ENCODE data around the gene DRD2.

Gene DRD2

DNA sequence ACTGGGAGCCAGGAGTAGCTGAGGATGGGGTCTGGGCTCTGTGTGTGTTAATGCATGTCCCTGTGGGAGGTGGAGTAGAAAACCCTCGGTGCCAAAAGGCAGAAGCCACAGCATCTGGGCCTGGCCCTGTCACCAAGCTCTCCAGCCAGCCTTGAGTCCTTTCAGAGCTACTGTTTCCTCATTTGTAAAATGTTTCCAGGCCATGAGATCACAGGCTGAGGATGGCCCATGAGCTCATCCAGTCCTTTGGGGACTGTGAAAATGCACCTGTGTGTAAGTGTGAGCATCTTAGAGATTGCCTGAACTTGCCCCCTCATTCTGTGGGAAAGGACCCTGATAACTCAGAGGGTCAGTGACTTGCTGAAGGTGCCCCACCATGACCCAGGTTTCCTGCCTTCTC lies 78.5 kb downstream of the DRD2 start:
- no peaks in the 10 kb centered on the region for H3K9me3 ChIP-seq (ENCODE audit: low read length)
- no peak overlapping the region for H3K9ac ChIP-seq (ENCODE audit: low read length)
- no peak overlapping the region for H3K27ac ChIP-seq (ENCODE audit: low read depth, low read length)
- no peaks in the 10 kb centered on the region for H3K36me3 ChIP-seq (ENCODE audit: insufficient read depth, low read length)
- no peaks in the 10 kb centered on the region for H3K4me1 ChIP-seq (ENCODE audit: insufficient read depth, low read length)
- no peaks in the 10 kb centered on the region for H3K27me3 ChIP-seq (ENCODE audit: control insufficient read depth in 1 of 2, insufficient read depth in 2 of 2, low read length in 2 of 2)
- no peak overlapping the region for H3K4me3 ChIP-seq (ENCODE audit: low read depth in 1 of 2, low read length in 2 of 2)

DNA sequence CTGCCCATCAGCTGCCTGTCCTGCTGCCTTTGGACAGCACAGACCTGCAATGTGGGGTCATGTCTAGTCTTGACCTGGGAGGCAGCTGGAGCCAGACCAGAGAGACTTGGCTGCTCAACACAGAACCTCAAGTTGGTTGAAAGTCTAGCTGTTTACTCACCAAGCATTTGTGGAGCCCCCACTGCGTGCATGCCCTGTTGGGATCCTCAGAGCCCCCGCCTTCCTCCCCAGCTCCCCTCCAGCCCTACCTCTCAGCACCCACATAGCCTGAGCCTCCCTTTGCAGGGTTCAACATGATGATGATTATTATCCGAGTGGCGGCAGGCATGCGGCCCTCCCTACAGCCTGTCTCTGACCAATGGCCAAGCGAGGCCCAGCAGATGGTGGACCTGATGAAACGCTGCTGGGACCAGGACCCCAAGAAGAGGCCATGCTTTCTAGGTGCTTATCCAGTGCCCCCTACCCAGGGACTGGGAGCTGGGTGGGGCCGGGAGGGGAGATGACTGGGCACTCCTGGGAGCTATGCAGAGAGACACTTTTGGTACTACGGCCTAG lies 79.3 kb downstream of the DRD2 start:
- no peaks in the 10 kb centered on the region for H3K4me1 ChIP-seq (ENCODE audit: insufficient read depth, low read length)
- no peaks in the 10 kb centered on the region for H3K9me3 ChIP-seq (ENCODE audit: low read length)
- H3K36me3 ChIP-seq (ENCODE audit: insufficient read depth, low read length) = no peaks in the 10 kb centered on the region
- H3K27me3 ChIP-seq (ENCODE audit: control insufficient read depth in 1 of 2, insufficient read depth in 2 of 2, low read length in 2 of 2) = no peaks in the 10 kb centered on the region
- no peak overlapping the region for H3K9ac ChIP-seq (ENCODE audit: low read length)
- H3K27ac ChIP-seq (ENCODE audit: low read depth, low read length) = no peak overlapping the region
- no peak overlapping the region for H3K4me3 ChIP-seq (ENCODE audit: low read depth in 1 of 2, low read length in 2 of 2)

DNA sequence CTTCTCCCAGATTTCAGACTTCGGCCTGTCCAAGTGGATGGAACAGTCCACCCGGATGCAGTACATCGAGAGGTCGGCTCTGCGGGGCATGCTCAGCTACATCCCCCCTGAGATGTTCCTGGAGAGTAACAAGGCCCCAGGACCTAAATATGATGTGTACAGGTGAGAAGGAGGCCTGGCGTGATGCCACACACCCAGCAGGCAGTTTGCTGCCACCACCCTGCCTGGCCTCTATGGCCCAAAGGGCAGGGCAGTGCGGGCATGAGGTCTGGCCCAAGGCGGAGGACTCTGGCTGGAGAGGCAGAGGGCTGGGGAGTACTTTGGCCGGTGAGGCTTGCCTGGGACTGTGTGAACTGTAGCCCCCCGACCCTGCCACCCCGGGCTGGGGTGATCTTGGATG lies 80.3 kb downstream of the DRD2 start:
- Histone ChIP-seq H3K27ac (ENCODE audit: low read depth, low read length) (no peak overlapping the region), H3K36me3 (ENCODE audit: insufficient read depth, low read length) (no peaks in the 10 kb centered on the region), H3K9ac (ENCODE audit: low read length) (no peak overlapping the region), H3K4me3 (ENCODE audit: low read depth in 1 of 2, low read length in 2 of 2) (no peak overlapping the region), H3K9me3 (ENCODE audit: low read length) (no peaks in the 10 kb centered on the region), H3K27me3 (ENCODE audit: control insufficient read depth in 1 of 2, insufficient read depth in 2 of 2, low read length in 2 of 2) (no peaks in the 10 kb centered on the region), H3K4me1 (ENCODE audit: insufficient read depth, low read length) (no peaks in the 10 kb centered on the region)

DNA sequence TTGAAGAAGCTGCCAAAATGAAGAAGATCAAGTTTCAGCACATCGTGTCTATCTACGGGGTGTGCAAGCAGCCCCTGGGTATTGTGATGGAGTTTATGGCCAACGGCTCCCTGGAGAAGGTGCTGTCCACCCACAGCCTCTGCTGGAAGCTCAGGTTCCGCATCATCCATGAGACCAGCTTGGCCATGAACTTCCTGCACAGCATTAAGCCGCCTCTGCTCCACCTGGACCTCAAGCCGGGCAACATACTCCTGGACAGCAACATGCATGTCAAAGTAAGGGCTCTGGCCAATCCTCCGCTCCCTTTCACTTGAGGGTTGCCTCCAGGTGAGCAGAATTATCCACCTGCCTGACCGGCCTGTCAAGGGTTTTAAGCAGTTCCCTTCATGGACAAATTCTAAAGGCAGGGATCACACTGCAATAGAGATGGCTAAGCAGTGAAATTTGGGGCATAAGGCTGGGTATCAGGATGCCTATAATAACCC lies 81.7 kb downstream of the DRD2 start:
- H3K27ac ChIP-seq (ENCODE audit: low read depth, low read length) = no peak overlapping the region
- H3K9ac ChIP-seq (ENCODE audit: low read length) = no peak overlapping the region
- H3K27me3 ChIP-seq (ENCODE audit: control insufficient read depth in 1 of 2, insufficient read depth in 2 of 2, low read length in 2 of 2) = peaks cover 0 to 1% of the 10 kb centered on the region in 2 donors
- H3K36me3 ChIP-seq (ENCODE audit: insufficient read depth, low read length) = no peaks in the 10 kb centered on the region
- H3K4me3 ChIP-seq (ENCODE audit: low read depth in 1 of 2, low read length in 2 of 2) = no peak overlapping the region
- no peaks in the 10 kb centered on the region for H3K9me3 ChIP-seq (ENCODE audit: low read length)
- no peaks in the 10 kb centered on the region for H3K4me1 ChIP-seq (ENCODE audit: insufficient read depth, low read length)

DNA sequence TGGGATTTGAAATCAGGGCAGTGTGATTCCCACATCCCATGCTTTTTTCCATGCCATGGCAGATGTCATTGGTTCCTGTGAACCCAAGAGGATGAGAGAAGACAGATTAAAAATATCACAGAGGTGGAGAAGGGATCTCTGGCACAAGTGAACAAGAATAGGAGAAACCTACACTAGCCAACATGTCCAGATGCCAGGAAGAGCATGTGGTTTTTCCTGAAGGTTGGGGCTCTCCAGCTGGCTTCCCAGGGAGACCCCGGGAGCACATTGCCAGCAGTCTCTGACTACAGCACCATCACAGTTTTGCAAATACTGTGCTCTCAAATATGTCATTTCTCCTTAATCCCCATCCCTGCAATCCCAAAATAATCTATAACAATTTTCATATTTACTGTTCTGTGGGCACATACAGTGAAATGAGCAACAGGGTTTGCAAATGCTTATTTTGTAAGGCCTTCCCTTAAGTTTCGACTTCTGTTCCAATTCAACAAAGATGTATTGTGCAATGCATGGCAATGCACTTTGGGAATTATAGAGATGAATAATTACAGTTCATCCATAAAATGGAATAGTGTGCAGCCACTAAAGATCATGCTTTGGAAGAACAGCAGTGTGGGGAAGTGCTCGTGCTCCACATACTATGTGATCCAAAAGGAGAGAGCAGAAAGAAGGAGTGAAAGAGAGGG lies 82.8 kb downstream of the DRD2 start:
- H3K27me3 ChIP-seq (ENCODE audit: control insufficient read depth in 1 of 2, insufficient read depth in 2 of 2, low read length in 2 of 2) = peaks cover 0 to 13% of the 10 kb centered on the region in 2 donors
- no peaks in the 10 kb centered on the region for H3K4me1 ChIP-seq (ENCODE audit: insufficient read depth, low read length)
- H3K27ac ChIP-seq (ENCODE audit: low read depth, low read length) = no peak overlapping the region
- H3K9me3 ChIP-seq (ENCODE audit: low read length) = no peaks in the 10 kb centered on the region
- no peaks in the 10 kb centered on the region for H3K36me3 ChIP-seq (ENCODE audit: insufficient read depth, low read length)
- no peak overlapping the region for H3K9ac ChIP-seq (ENCODE audit: low read length)
- H3K4me3 ChIP-seq (ENCODE audit: low read depth in 1 of 2, low read length in 2 of 2) = no peak overlapping the region

DNA sequence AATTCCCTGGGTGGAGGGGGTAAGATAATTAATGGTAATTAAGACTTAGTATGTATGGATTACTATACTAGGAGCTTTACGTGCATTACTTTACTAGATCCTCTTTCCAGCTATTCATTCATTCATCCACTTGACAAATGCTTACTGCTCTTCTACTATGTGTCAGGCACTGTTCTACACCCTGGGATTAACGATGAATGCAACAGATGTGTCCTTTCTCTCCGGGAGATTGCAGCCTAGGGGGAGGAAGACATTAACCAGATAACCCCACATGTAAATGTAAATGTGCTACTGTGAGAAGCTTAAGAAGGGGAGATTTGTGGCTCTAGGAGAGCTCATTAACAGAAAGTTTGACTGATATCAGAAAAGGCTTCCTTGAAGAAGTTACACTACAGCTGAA lies 85.9 kb downstream of the DRD2 start:
- Histone ChIP-seq H3K4me1 (ENCODE audit: insufficient read depth, low read length) (no peaks in the 10 kb centered on the region), H3K27ac (ENCODE audit: low read depth, low read length) (no peak overlapping the region), H3K36me3 (ENCODE audit: insufficient read depth, low read length) (no peaks in the 10 kb centered on the region), H3K9me3 (ENCODE audit: low read length) (no peaks in the 10 kb centered on the region), H3K4me3 (ENCODE audit: low read depth in 1 of 2, low read length in 2 of 2) (no peak overlapping the region), H3K9ac (ENCODE audit: low read length) (no peak overlapping the region), H3K27me3 (ENCODE audit: control insufficient read depth in 1 of 2, insufficient read depth in 2 of 2, low read length in 2 of 2) (peaks cover 0 to 23% of the 10 kb centered on the region in 2 donors)

DNA sequence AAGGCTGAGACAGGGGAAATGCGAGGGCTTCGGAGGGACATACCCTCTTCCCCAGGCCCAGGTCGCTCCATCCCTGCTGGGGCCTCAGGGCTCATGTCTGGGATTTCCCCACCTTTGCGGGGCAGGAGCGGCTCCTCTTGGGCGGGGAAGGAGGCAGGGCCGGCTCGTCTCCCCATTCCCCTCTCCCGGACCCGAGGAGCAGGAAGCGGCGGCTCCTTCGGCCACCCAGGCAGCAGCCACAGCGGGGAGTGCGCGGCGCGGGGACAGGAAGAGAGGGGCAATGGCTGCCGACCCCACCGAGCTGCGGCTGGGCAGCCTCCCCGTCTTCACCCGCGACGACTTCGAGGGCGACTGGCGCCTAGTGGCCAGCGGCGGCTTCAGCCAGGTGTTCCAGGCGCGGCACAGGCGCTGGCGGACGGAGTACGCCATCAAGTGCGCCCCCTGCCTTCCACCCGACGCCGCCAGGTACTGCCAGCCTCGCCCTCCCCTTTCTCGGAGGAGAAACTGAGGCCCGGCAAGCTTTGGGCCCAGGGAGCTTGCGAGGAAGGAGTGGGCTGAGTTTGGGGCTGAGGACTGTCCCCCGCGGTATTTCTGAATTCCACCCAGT lies 87.5 kb downstream of the DRD2 start, which contains the start of gene ANKK1:
Gene ANKK1, plus strand, starts transcription at position 175 of the 607 bp plus-strand sequence. Its CDS starts 106 bp downstream, at position 281.
- Histone ChIP-seq H3K4me3 (ENCODE audit: low read depth in 1 of 2, low read length in 2 of 2) (no peak within 1 kb of the TSS), H3K36me3 (ENCODE audit: insufficient read depth, low read length) (no peaks in the 10 kb centered on the region), H3K27ac (ENCODE audit: low read depth, low read length) (no peak within 1 kb of the TSS), H3K9me3 (ENCODE audit: low read length) (no peaks in the 10 kb centered on the region), H3K9ac (ENCODE audit: low read length) (no peak within 1 kb of the TSS), H3K4me1 (ENCODE audit: insufficient read depth, low read length) (no peaks in the 10 kb centered on the region), H3K27me3 (ENCODE audit: control insufficient read depth in 1 of 2, insufficient read depth in 2 of 2, low read length in 2 of 2) (peaks cover 0 to 23% of the 10 kb centered on the region in 2 donors)

DNA sequence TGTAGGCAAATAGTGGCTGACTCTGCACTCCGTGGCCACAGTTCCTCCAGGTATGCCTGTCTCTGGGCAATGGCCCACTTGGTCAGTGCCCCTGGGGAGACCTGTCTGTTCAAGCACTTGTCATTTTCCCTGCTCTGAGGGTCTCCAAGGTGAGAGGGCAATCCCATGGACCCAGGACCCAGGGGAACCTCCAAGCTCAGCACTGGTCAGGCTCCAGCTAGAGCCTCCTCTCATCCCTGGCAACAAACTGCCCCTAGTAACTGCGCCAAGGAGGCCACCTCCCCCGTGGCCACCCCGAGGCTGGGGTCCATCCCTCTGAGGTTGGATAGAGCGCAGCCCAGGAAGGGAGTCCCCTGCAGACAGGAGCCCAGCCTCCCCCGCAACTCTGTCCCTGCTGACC lies 88.3 kb downstream of the DRD2 start:
- Histone ChIP-seq H3K4me1 (ENCODE audit: insufficient read depth, low read length) (no peaks in the 10 kb centered on the region), H3K36me3 (ENCODE audit: insufficient read depth, low read length) (no peaks in the 10 kb centered on the region), H3K9ac (ENCODE audit: low read length) (no peak overlapping the region), H3K9me3 (ENCODE audit: low read length) (no peaks in the 10 kb centered on the region), H3K27ac (ENCODE audit: low read depth, low read length) (no peak overlapping the region), H3K27me3 (ENCODE audit: control insufficient read depth in 1 of 2, insufficient read depth in 2 of 2, low read length in 2 of 2) (peaks cover 0 to 23% of the 10 kb centered on the region in 2 donors), H3K4me3 (ENCODE audit: low read depth in 1 of 2, low read length in 2 of 2) (no peak overlapping the region)

DNA sequence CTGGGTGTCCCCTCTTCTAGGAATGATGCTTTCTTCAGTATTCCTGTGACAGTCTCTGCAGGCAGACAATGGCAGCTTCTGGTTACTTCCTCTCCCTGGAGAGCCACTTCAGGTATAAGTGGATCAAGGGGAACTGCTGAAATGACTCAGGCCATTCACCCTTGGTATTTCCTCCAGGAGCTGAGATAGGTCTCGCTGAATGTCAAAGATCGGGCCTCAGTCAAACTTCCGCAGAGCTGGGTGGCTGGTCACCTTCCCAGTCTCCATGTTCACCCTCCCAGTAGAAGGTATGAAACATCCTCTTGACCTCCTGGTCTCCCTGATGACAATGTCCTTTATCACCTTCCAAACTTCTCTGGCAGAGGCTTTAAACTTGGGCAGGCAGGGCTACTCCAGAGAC lies 89.4 kb downstream of the DRD2 start:
- no peaks in the 10 kb centered on the region for H3K36me3 ChIP-seq (ENCODE audit: insufficient read depth, low read length)
- no peak overlapping the region for H3K27ac ChIP-seq (ENCODE audit: low read depth, low read length)
- H3K4me1 ChIP-seq (ENCODE audit: insufficient read depth, low read length) = no peaks in the 10 kb centered on the region
- no peak overlapping the region for H3K4me3 ChIP-seq (ENCODE audit: low read depth in 1 of 2, low read length in 2 of 2)
- no peaks in the 10 kb centered on the region for H3K9me3 ChIP-seq (ENCODE audit: low read length)
- peaks cover 0 to 23% of the 10 kb centered on the region in 2 donors for H3K27me3 ChIP-seq (ENCODE audit: control insufficient read depth in 1 of 2, insufficient read depth in 2 of 2, low read length in 2 of 2)
- H3K9ac ChIP-seq (ENCODE audit: low read length) = no peak overlapping the region

DNA sequence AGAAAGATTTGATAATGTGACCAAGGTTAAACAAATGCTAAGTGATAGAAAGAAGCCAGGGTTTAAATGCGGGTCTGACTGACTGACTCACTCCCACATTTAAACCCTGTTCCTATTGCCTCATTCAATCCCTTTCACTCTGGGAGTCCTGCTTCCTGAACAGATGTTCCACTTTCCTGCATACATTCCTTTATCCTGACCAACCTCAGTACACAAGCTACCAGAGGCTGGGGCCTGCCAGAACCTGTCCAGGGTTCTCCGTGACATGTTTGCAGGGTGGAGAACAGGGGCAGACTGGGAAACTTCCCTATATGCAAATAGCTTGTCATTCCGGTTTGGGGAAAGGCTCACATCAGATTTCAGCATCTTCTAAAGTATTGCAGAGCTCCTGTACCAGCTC lies 90.6 kb downstream of the DRD2 start:
- H3K4me3 ChIP-seq (ENCODE audit: low read depth in 1 of 2, low read length in 2 of 2) = no peak overlapping the region
- H3K27me3 ChIP-seq (ENCODE audit: control insufficient read depth in 1 of 2, insufficient read depth in 2 of 2, low read length in 2 of 2) = peaks cover 0 to 23% of the 10 kb centered on the region in 2 donors
- H3K9ac ChIP-seq (ENCODE audit: low read length) = no peak overlapping the region
- H3K36me3 ChIP-seq (ENCODE audit: insufficient read depth, low read length) = no peaks in the 10 kb centered on the region
- H3K4me1 ChIP-seq (ENCODE audit: insufficient read depth, low read length) = no peaks in the 10 kb centered on the region
- no peaks in the 10 kb centered on the region for H3K9me3 ChIP-seq (ENCODE audit: low read length)
- no peak overlapping the region for H3K27ac ChIP-seq (ENCODE audit: low read depth, low read length)

DNA sequence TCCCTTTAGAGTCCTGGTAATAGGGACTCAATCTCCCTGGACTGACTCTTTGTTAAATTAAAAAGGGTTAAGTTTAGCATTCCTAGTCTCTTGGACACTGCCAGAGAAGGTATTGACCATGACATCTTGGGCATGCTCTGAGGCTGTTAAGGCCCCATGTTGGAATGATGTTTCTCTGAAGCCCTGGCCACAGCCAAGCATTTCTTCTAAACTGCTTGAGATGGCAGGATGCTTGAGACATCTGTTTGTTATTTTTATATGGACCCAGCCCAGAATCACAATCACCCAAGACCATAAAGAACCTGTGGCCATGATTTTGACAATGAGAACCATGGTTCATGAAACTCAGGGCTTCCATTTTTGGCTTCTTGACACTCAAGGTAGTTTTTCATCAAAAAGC lies 93.1 kb downstream of the DRD2 start:
- Histone ChIP-seq H3K27ac (ENCODE audit: low read depth, low read length) (no peak overlapping the region), H3K9ac (ENCODE audit: low read length) (no peak overlapping the region), H3K4me3 (ENCODE audit: low read depth in 1 of 2, low read length in 2 of 2) (no peak overlapping the region), H3K4me1 (ENCODE audit: insufficient read depth, low read length) (no peaks in the 10 kb centered on the region), H3K9me3 (ENCODE audit: low read length) (no peaks in the 10 kb centered on the region), H3K27me3 (ENCODE audit: control insufficient read depth in 1 of 2, insufficient read depth in 2 of 2, low read length in 2 of 2) (peaks cover 0 to 7% of the 10 kb centered on the region in 2 donors), H3K36me3 (ENCODE audit: insufficient read depth, low read length) (no peaks in the 10 kb centered on the region)

Measured in muscle layer of colon (tissue), 2 donors.